Spleen (tissue), 7 donors: ENCODE measurements around the gene DACT3.

ENCODE experiments used
- POLR2A ChIP-seq, 3 donors: fragments of 450-650 bp; IDR thresholded peaks; one replicate each; pipeline ENCODE4 v1.5.1; 2017; ENCODE audit warnings: antibody characterized with exemption in 3 of 3, mild to moderate bottlenecking in 1 of 3
- TF ChIP-seq, protein P1 (sequence below), 11 experiments: fragments of 200-600 bp in 7 of 11; fragments of 450-650 bp in 4 of 11; sonication (generic) in 4 of 11; IDR thresholded peaks in 8 of 11; conservative IDR thresholded peaks in 3 of 11; 1 replicate in 7 of 11; 2 replicates in 4 of 11; pipeline versions ENCODE4 v1.4.0 to v1.8.0; 2016 to 2021; ENCODE audit warnings: antibody characterized with exemption in 11 of 11, inconsistent platforms in 4 of 11, mild to moderate bottlenecking in 1 of 11
- donor health status: DM: no; HTN: no; CAD: no; lungs with moderate emphysema.
- donor health status: DM: no; HTN: no; CAD: no.
- donor health status: DM: no; HTN: no; CAD: no.

DNA sequence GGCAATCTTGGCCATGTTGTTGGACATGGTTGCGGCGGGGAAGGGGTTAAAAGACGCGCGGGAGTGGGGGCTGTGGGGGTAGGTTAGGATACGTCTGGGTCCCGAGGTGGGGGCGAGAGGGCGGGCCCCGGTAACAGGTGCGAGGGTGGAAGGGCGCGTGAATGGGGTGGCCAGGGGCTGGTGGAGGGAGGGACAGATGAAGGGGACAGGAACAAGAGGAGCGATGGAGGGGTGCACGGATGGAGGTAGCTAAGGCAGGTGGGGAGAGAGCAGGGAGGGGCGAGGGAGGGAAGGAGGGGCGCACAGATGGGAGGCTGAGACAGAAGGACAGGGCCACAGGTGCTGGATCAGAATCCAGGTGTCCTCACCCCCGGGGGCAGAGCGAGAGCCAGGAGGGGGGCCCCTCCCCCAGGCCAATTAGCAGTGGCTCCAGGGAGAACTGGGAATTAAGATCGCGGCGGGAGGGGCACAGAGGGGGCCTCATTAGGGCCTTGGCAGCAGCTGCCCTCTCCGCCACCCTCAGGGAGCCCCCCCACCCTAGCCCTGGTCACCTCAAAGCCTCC lies 26.2 kb downstream of the DACT3 start:
- no peak for TF ChIP-seq POLR2A (IDR thresholded peaks at IDR 0.05)
- TF ChIP-seq, protein P1, sequence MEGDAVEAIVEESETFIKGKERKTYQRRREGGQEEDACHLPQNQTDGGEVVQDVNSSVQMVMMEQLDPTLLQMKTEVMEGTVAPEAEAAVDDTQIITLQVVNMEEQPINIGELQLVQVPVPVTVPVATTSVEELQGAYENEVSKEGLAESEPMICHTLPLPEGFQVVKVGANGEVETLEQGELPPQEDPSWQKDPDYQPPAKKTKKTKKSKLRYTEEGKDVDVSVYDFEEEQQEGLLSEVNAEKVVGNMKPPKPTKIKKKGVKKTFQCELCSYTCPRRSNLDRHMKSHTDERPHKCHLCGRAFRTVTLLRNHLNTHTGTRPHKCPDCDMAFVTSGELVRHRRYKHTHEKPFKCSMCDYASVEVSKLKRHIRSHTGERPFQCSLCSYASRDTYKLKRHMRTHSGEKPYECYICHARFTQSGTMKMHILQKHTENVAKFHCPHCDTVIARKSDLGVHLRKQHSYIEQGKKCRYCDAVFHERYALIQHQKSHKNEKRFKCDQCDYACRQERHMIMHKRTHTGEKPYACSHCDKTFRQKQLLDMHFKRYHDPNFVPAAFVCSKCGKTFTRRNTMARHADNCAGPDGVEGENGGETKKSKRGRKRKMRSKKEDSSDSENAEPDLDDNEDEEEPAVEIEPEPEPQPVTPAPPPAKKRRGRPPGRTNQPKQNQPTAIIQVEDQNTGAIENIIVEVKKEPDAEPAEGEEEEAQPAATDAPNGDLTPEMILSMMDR (IDR thresholded peaks at IDR 0.05 in 8 of 11, conservative IDR thresholded peaks at IDR 0.05 in 3 of 11), result no peak
